Activated naive CD8-positive, alpha-beta T cell (primary cell): ENCODE measurements around the gene NTRK3.
"Not testable (repeated sequence)": the region's sequence is repeated elsewhere in the genome, so short reads cannot be mapped to it uniquely, and the experiment has no call there.

Source experiments
- H3K27ac Mint-ChIP-seq: one replicate; pipeline ENCODE4 v1.8.0; 2021; ENCODE audit warnings: mixed read lengths
- H3K27me3 Mint-ChIP-seq: one replicate; pipeline ENCODE4 v1.8.0; 2021; ENCODE audit warnings: mixed read lengths
- H3K36me3 Mint-ChIP-seq: one replicate; pipeline ENCODE4 v1.8.0; 2021; ENCODE audit warnings: mixed read lengths
- H3K4me1 Mint-ChIP-seq: one replicate; pipeline ENCODE4 v1.8.0; 2021; ENCODE audit warnings: low read depth, mixed read lengths
- H3K4me3 Mint-ChIP-seq: one replicate; pipeline ENCODE4 v1.8.0; 2021; ENCODE audit warnings: mild to moderate bottlenecking, mixed read lengths
- H3K9me3 Mint-ChIP-seq: one replicate; pipeline ENCODE4 v1.8.0; 2021; ENCODE audit warnings: low read depth, mixed read lengths

Gene NTRK3

GRCh38 chr15:88080616-88081015 lies 175.9 kb downstream of the NTRK3 start:
- Mint-ChIP-seq H3K4me1 (no peaks in the 10 kb centered on the region), H3K27ac (no peak overlapping the region), H3K36me3 (no peaks in the 10 kb centered on the region), H3K27me3 (peaks cover 2% of the 10 kb centered on the region), H3K4me3 (no peak overlapping the region), H3K9me3 (no peaks in the 10 kb centered on the region)

GRCh38 chr15:88077296-88078020 lies 179.1 kb downstream of the NTRK3 start:
- Mint-ChIP-seq H3K4me3 (no peak overlapping the region), H3K27ac (no peak overlapping the region), H3K4me1 (no peaks in the 10 kb centered on the region), H3K9me3 (no peaks in the 10 kb centered on the region), H3K36me3 (no peaks in the 10 kb centered on the region), H3K27me3 (peaks cover 4% of the 10 kb centered on the region)

GRCh38 chr15:88076328-88076727 lies 180.2 kb downstream of the NTRK3 start:
- Mint-ChIP-seq H3K9me3 (no peaks in the 10 kb centered on the region), H3K27me3 (peaks cover 3% of the 10 kb centered on the region), H3K4me1 (no peaks in the 10 kb centered on the region), H3K27ac (no peak overlapping the region), H3K4me3 (no peak overlapping the region), H3K36me3 (no peaks in the 10 kb centered on the region)

GRCh38 chr15:88075102-88075501 lies 181.4 kb downstream of the NTRK3 start:
- H3K36me3 Mint-ChIP-seq = no peaks in the 10 kb centered on the region
- H3K27me3 Mint-ChIP-seq = peaks cover 3% of the 10 kb centered on the region
- no peaks in the 10 kb centered on the region for H3K9me3 Mint-ChIP-seq
- H3K27ac Mint-ChIP-seq = no peak overlapping the region
- no peak overlapping the region for H3K4me3 Mint-ChIP-seq
- H3K4me1 Mint-ChIP-seq = no peaks in the 10 kb centered on the region

GRCh38 chr15:88074386-88074785 lies 182.2 kb downstream of the NTRK3 start:
- Mint-ChIP-seq H3K4me1 (no peaks in the 10 kb centered on the region), H3K9me3 (no peaks in the 10 kb centered on the region), H3K36me3 (no peaks in the 10 kb centered on the region), H3K4me3 (no peak overlapping the region), H3K27ac (no peak overlapping the region), H3K27me3 (peaks cover 3% of the 10 kb centered on the region)

- H3K36me3 Mint-ChIP-seq = no peaks in the 10 kb centered on the region
- no peaks in the 10 kb centered on the region for H3K4me1 Mint-ChIP-seq
- peaks cover 3% of the 10 kb centered on the region for H3K27me3 Mint-ChIP-seq
- H3K4me3 Mint-ChIP-seq = no peak overlapping the region
- no peaks in the 10 kb centered on the region for H3K9me3 Mint-ChIP-seq
- H3K27ac Mint-ChIP-seq = no peak overlapping the region
These were observed 183.2 kb downstream of the NTRK3 start for GRCh38 chr15:88073391-88073691.

- Mint-ChIP-seq H3K4me3 (no peak overlapping the region), H3K36me3 (no peaks in the 10 kb centered on the region), H3K9me3 (no peaks in the 10 kb centered on the region), H3K27ac (no peak overlapping the region), H3K27me3 (peaks cover 3% of the 10 kb centered on the region), H3K4me1 (no peaks in the 10 kb centered on the region)
These were observed 183.7 kb downstream of the NTRK3 start for GRCh38 chr15:88072598-88073390.

- not testable (repeated sequence) for H3K4me3 Mint-ChIP-seq, H3K27ac Mint-ChIP-seq, H3K36me3 Mint-ChIP-seq, H3K27me3 Mint-ChIP-seq, H3K9me3 Mint-ChIP-seq, H3K4me1 Mint-ChIP-seq
These were observed 184.4 kb downstream of the NTRK3 start for GRCh38 chr15:88072133-88072532.

GRCh38 chr15:88071141-88071540 lies 185.4 kb downstream of the NTRK3 start:
- H3K4me3 Mint-ChIP-seq = no peak overlapping the region
- H3K27ac Mint-ChIP-seq = no peak overlapping the region
- H3K36me3 Mint-ChIP-seq = no peaks in the 10 kb centered on the region
- H3K27me3 Mint-ChIP-seq = peaks cover 6% of the 10 kb centered on the region
- H3K9me3 Mint-ChIP-seq = no peaks in the 10 kb centered on the region
- H3K4me1 Mint-ChIP-seq = no peaks in the 10 kb centered on the region

GRCh38 chr15:88069561-88069960 lies 187.0 kb downstream of the NTRK3 start:
- Mint-ChIP-seq H3K4me3 (no peak overlapping the region), H3K9me3 (no peaks in the 10 kb centered on the region), H3K27ac (no peak overlapping the region), H3K36me3 (no peaks in the 10 kb centered on the region), H3K4me1 (no peaks in the 10 kb centered on the region), H3K27me3 (peaks cover 3% of the 10 kb centered on the region)

- H3K27ac Mint-ChIP-seq = no peak overlapping the region
- H3K9me3 Mint-ChIP-seq = no peaks in the 10 kb centered on the region
- peaks cover 3% of the 10 kb centered on the region for H3K27me3 Mint-ChIP-seq
- no peaks in the 10 kb centered on the region for H3K4me1 Mint-ChIP-seq
- H3K36me3 Mint-ChIP-seq = no peaks in the 10 kb centered on the region
- H3K4me3 Mint-ChIP-seq = no peak overlapping the region
These were observed 189.2 kb downstream of the NTRK3 start for GRCh38 chr15:88067331-88067685.

- Mint-ChIP-seq H3K4me3 (no peak overlapping the region), H3K27ac (no peak overlapping the region), H3K4me1 (no peaks in the 10 kb centered on the region), H3K36me3 (no peaks in the 10 kb centered on the region), H3K9me3 (no peaks in the 10 kb centered on the region), H3K27me3 (peaks cover 3% of the 10 kb centered on the region)
These were observed 189.8 kb downstream of the NTRK3 start for GRCh38 chr15:88066636-88067330.

GRCh38 chr15:88061452-88061851 lies 195.1 kb downstream of the NTRK3 start:
- Mint-ChIP-seq H3K4me1 (no peaks in the 10 kb centered on the region), H3K27ac (no peak overlapping the region), H3K4me3 (no peak overlapping the region), H3K27me3 (no peaks in the 10 kb centered on the region), H3K36me3 (no peaks in the 10 kb centered on the region), H3K9me3 (no peaks in the 10 kb centered on the region)

GRCh38 chr15:88060383-88060782 lies 196.2 kb downstream of the NTRK3 start:
- no peaks in the 10 kb centered on the region for H3K27me3 Mint-ChIP-seq
- no peaks in the 10 kb centered on the region for H3K4me1 Mint-ChIP-seq

GRCh38 chr15:88057836-88058235 lies 198.7 kb downstream of the NTRK3 start:
- no peaks in the 10 kb centered on the region for H3K36me3 Mint-ChIP-seq
- H3K9me3 Mint-ChIP-seq = no peaks in the 10 kb centered on the region
- H3K27ac Mint-ChIP-seq = no peak overlapping the region
- H3K4me1 Mint-ChIP-seq = no peaks in the 10 kb centered on the region
- no peak overlapping the region for H3K4me3 Mint-ChIP-seq
- no peaks in the 10 kb centered on the region for H3K27me3 Mint-ChIP-seq

More at GRCh38 chr15:88060383-88060782, 196.2 kb downstream of the NTRK3 start:
- no peak overlapping the region for H3K4me3 Mint-ChIP-seq
- no peaks in the 10 kb centered on the region for H3K9me3 Mint-ChIP-seq
- no peaks in the 10 kb centered on the region for H3K36me3 Mint-ChIP-seq
- H3K27ac Mint-ChIP-seq = no peak overlapping the region
